GM06990 (cell line): ENCODE results near the gene NTN1.

ENCODE experiments used
- DNase-seq: peaks from one replicate; pipeline ENCODE4 v3.0.0-alpha.2; 2011; ENCODE audit not compliant: insufficient read length; ENCODE audit errors: extremely low read depth
- H3K27me3 ChIP-seq: replicated peaks from 2 replicates; pipeline ENCODE4 v1.6.0; 2011; ENCODE audit warnings: low read length; ENCODE audit not compliant: control insufficient read depth, insufficient read depth
- H3K36me3 ChIP-seq: 2 replicates; pipeline ENCODE4 v1.5.1; 2011; ENCODE audit warnings: low read length; ENCODE audit not compliant: control insufficient read depth, insufficient read depth
- H3K4me3 ChIP-seq: replicated peaks from 2 replicates; pipeline ENCODE4 v1.5.1; 2011; ENCODE audit warnings: low read depth, mild to moderate bottlenecking, control low read depth, low read length
- TF ChIP-seq, protein P1 (sequence below): IDR thresholded peaks from 2 replicates; pipeline ENCODE4 v1.5.1; 2011; ENCODE audit warnings: low read length, control low read depth, mild to moderate bottlenecking, inconsistent platforms; ENCODE audit not compliant: insufficient read depth, poor library complexity, severe bottlenecking

NTN1 gene

DNA sequence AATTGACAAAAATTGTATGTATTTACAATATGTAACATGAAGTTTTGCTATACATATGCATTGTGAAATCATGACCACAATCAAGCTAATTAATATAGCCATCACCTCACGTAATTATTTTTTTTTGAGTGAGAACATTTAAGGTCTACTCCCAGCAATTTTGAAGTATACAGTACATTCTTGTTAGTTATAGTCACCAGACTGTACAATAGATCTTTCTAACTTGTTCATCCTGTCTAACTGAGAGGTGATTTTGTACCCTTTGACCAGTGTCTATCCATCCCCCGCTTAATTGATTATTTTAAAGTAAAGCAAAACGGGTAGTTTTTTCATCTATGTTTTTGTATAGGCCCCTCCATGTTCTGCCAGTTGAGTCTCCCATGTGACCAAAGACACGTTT lies 30.3 kb downstream of the NTN1 start:
- no peak for DNase-seq
- no peaks in the 10 kb centered on the region for H3K36me3 ChIP-seq
- H3K4me3 ChIP-seq, result no peak overlapping the region
- TF ChIP-seq, protein P1, sequence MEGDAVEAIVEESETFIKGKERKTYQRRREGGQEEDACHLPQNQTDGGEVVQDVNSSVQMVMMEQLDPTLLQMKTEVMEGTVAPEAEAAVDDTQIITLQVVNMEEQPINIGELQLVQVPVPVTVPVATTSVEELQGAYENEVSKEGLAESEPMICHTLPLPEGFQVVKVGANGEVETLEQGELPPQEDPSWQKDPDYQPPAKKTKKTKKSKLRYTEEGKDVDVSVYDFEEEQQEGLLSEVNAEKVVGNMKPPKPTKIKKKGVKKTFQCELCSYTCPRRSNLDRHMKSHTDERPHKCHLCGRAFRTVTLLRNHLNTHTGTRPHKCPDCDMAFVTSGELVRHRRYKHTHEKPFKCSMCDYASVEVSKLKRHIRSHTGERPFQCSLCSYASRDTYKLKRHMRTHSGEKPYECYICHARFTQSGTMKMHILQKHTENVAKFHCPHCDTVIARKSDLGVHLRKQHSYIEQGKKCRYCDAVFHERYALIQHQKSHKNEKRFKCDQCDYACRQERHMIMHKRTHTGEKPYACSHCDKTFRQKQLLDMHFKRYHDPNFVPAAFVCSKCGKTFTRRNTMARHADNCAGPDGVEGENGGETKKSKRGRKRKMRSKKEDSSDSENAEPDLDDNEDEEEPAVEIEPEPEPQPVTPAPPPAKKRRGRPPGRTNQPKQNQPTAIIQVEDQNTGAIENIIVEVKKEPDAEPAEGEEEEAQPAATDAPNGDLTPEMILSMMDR, result no peak
- H3K27me3 ChIP-seq, result no peaks in the 10 kb centered on the region

DNA sequence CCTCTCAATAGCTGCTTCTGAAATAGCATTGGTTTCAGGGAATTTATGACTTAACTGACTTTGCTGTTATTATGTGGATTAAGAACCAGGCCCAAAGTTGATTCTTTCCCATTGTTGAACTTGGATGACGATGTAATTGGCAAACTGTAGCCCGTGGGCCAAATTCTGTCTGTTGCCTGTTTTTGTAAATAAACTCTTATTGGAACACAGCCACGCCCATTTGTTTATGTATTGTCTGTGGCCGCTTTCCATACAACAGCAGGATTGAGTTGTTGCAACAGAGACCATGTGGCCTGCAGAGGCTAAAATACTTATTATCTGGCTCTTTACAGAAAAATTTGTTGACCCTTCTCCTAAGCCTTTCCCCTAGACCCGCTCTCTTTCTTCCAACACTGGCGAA lies 31.6 kb downstream of the NTN1 start:
- H3K4me3 ChIP-seq, result no peak overlapping the region
- DNase-seq, result no peak
- no peaks in the 10 kb centered on the region for H3K27me3 ChIP-seq
- H3K36me3 ChIP-seq, result no peaks in the 10 kb centered on the region
- TF ChIP-seq, protein P1, result no peak

DNA sequence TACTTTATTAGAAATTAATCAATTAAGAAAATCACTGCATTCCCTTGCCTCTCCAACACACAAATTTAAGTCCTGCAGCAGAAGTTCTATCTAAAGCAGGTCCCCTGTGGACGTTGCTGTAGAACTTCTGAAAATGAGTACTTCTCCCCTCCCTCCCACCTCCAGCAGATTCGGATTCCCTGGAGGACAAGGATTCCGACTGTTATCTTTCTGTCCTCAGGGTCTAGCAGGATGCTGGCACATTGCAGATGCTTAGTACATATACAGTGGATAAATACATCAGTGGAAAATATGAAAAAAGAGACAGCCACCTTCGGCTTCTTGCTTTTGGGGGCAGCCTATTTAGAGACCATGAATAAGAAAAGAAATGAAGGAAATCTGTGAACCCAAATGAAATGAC lies 32.1 kb downstream of the NTN1 start:
- Histone ChIP-seq H3K27me3 (no peaks in the 10 kb centered on the region), H3K4me3 (no peak overlapping the region), H3K36me3 (no peaks in the 10 kb centered on the region)
- TF ChIP-seq, protein P1, result no peak
- no peak for DNase-seq

DNA sequence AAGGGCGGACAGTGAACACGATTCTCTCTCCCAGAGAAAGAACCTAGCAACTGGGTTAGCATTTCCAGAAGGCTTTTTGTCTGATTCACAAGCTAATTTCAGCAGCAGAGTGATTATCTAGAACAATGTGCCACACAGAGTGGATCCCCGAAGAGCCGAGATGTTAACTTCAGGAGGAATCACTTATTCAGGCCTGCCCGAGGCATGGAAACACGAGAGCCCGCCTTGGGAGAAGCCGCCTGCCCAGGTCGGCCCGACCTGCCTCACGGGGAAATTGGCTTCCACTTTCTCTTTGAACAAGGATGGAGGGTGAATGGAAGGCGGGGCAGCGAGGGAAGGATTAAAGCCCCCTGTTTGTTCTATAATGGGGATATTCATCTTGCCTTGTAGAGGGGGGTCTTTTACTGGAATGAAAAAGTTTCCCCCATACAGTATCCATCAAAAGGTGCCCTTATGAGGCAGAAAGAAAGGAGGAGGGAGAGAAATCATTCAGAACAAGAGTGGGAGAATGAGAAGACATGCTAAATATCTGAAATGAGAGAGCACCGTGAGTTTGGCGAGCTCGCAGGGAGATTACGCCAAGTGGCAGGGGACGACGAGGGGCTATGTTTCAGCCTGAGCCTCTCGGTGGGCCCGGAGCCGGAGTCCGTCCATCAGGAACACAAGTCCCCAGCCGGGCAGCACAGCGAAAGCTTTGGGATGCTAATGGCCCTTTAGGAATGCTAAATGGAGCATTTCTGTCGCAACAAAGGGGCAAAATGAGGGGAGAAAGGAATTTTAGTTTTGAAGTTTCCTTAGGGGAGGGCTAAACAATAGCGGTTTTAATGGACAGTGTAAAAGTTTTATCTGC lies 33.0 kb downstream of the NTN1 start:
- Histone ChIP-seq H3K36me3 (no peaks in the 10 kb centered on the region), H3K4me3 (no peak overlapping the region), H3K27me3 (no peaks in the 10 kb centered on the region)
- no peak for DNase-seq
- TF ChIP-seq, protein P1, result no peak

DNA sequence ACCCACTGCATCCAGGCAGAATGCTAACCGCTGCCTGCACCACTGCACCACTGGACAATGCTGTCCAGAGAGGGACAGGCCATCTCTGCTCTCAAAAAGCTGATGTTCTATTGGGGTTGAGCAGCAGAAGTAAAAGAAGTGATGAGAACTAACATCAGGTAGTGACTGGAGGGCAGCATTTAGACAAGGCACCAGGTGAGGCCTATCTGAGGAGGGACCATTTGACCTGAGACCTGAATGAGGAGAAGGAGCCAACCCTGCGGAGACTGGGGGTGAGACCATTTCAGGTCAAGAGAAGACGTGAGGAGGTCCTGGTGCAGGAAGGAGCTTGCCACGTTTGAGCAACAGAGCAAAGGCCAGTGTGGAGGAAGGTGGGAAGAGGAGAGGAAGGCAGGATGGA lies 34.0 kb downstream of the NTN1 start:
- TF ChIP-seq, protein P1, result no peak
- H3K36me3 ChIP-seq, result no peaks in the 10 kb centered on the region
- no peak overlapping the region for H3K4me3 ChIP-seq
- no peak for DNase-seq
- no peaks in the 10 kb centered on the region for H3K27me3 ChIP-seq
